GM12878 (cell line): Measurements from ENCODE around the gene AFTPH. TPM values are rescaled to one million over a fixed set of nuclear protein-coding genes. Genes with fewer than 3 reads are reported as not detected.

Experiments
- ATAC-seq: fragments of 200-7000 bp; cut with Tn5 transposase; 3 replicates; pipeline ENCODE4 v1.9.1; 2020; ENCODE audit warnings: mild to moderate bottlenecking, moderate library complexity
- BruUV-seq: library from RNA; stranded (reverse); fragments of 400-500 nt; replicated peaks from 2 replicates; lab custom pipeline; 2021; lab: Mats Ljungman, UMichigan
- CTCF ChIA-PET: fragments of 300-600 bp; sonication (Branson Sonifier 250); formaldehyde crosslinking; extraction: SDS; loops from one replicate; lab custom pipeline; 2021; ENCODE audit warnings: inconsistent platforms; lab: Yijun Ruan, JAX
- POLR2A ChIA-PET: fragments of 350-600 bp; formaldehyde crosslinking; extraction: SDS; loops from one replicate; lab custom pipeline; 2021; ENCODE audit warnings: inconsistent platforms; lab: Charles Lee
- RAD21 ChIA-PET: fragments of 300-600 bp; sonication (Branson Sonifier 250); formaldehyde crosslinking; loops from one replicate; lab custom pipeline; 2023; ENCODE audit warnings: antibody characterized with exemption; ENCODE audit not compliant: unreplicated experiment; lab: Charles Lee
- SMC1A ChIA-PET: fragments of 300-600 bp; sonication (Branson Sonifier 250); formaldehyde crosslinking; loops from one replicate; lab custom pipeline; 2023; ENCODE audit not compliant: unreplicated experiment, uncharacterized antibody; lab: Charles Lee
- DNase-seq: peaks from one replicate; pipeline ENCODE4 v3.0.0-alpha.2; 2011; ENCODE audit warnings: low read depth, low spot score
- FAIRE-seq: peaks from 3 replicates; lab custom pipeline; 2011; peaks lifted over from hg19 to GRCh38; lab: Jason Lieb, UNC
- H2AFZ ChIP-seq: 2 replicates; pipeline ENCODE4 v1.6.0; 2011; ENCODE audit warnings: low read depth, low read length, control low read depth; ENCODE audit not compliant: control insufficient read depth
- H3K27ac ChIP-seq: 2 replicates; pipeline ENCODE4 v1.5.1; 2011; ENCODE audit warnings: control low read depth; ENCODE audit not compliant: control insufficient read depth, insufficient read depth
- H3K27me3 ChIP-seq, 2 experiments: replicated peaks in 1 of 2; 2 replicates each; pipeline versions ENCODE4 v1.6.0 to v1.6.1; 2011; ENCODE audit warnings: low read length in 1 of 2; ENCODE audit not compliant: control insufficient read depth in 2 of 2, insufficient read depth in 2 of 2
- H3K36me3 ChIP-seq, 2 experiments: 2 replicates each; pipeline ENCODE4 v1.5.1; 2011; ENCODE audit warnings: low read length in 1 of 2; ENCODE audit not compliant: control insufficient read depth in 2 of 2, insufficient read depth in 2 of 2
- H3K4me1 ChIP-seq: 2 replicates; pipeline ENCODE4 v1.6.1; 2011; ENCODE audit warnings: mild to moderate bottlenecking, low read length, moderate library complexity, mixed read lengths; ENCODE audit not compliant: control insufficient read depth, insufficient read depth
- H3K4me2 ChIP-seq: 2 replicates; pipeline ENCODE4 v1.6.0; 2011; ENCODE audit warnings: control low read depth; ENCODE audit not compliant: control insufficient read depth, insufficient read depth
- H3K4me3 ChIP-seq: fragments of 200-600 bp; sonication (generic); 2 replicates; pipeline ENCODE4 v1.5.1; 2016
- H3K79me2 ChIP-seq: 2 replicates; pipeline ENCODE4 v1.6.0; 2011; ENCODE audit warnings: low read length; ENCODE audit not compliant: control insufficient read depth, insufficient read depth
- H3K9ac ChIP-seq: 2 replicates; pipeline ENCODE4 v1.8.0; 2011; ENCODE audit warnings: low read length, control low read depth, mixed read lengths; ENCODE audit not compliant: control insufficient read depth, insufficient read depth
- H3K9me3 ChIP-seq: replicated peaks from 3 replicates; pipeline ENCODE4 v1.5.1; 2011; ENCODE audit warnings: mild to moderate bottlenecking, low read length; ENCODE audit not compliant: control insufficient read depth, insufficient read depth
- H4K20me1 ChIP-seq: 2 replicates; pipeline ENCODE4 v1.6.0; 2011; ENCODE audit not compliant: control insufficient read depth, insufficient read depth
- BHLHE40 ChIP-seq, 2 experiments: fragments of 450-650 bp in 1 of 2; IDR thresholded peaks; 2 replicates each; pipeline ENCODE4 v1.6.1; 2011 to 2017; ENCODE audit warnings: low read depth in 2 of 2, borderline replicate concordance in 1 of 2, improper control_type of control experiment in 1 of 2, low read length in 1 of 2, mild to moderate bottlenecking in 1 of 2
- CHD2 ChIP-seq: IDR thresholded peaks from 2 replicates; pipeline ENCODE4 v1.6.1; 2011; ENCODE audit warnings: low read depth, low read length, improper control_type of control experiment, borderline replicate concordance
- EED ChIP-seq: sonication (generic); IDR thresholded peaks from 2 replicates; pipeline ENCODE4 v1.6.1; 2016; ENCODE audit warnings: antibody characterized with exemption, low read depth
- EGR1 ChIP-seq, 2 experiments: IDR thresholded peaks; 1 replicate in 1 of 2; 2 replicates in 1 of 2; pipeline ENCODE4 v1.6.1; 2011 to 2012; ENCODE audit warnings: low read depth in 2 of 2, low read length in 2 of 2, borderline replicate concordance in 1 of 2, mild to moderate bottlenecking in 1 of 2, moderate library complexity in 1 of 2
- FOXK2 ChIP-seq: fragments of 450-650 bp; IDR thresholded peaks from 2 replicates; pipeline ENCODE4 v1.6.1; 2017; ENCODE audit warnings: mild to moderate bottlenecking, moderate library complexity
- HDAC2 ChIP-seq: fragments of 200-600 bp; sonication (generic); IDR thresholded peaks from 2 replicates; pipeline ENCODE4 v1.6.1; 2017
- LARP7 ChIP-seq: fragments of 450-650 bp; IDR thresholded peaks from 2 replicates; pipeline ENCODE4 v1.6.1; 2017; ENCODE audit warnings: mild to moderate bottlenecking
- NBN ChIP-seq: fragments of 450-650 bp; IDR thresholded peaks from 2 replicates; pipeline ENCODE4 v1.6.1; 2016
- NFIC ChIP-seq: IDR thresholded peaks from 2 replicates; pipeline ENCODE4 v1.6.1; 2012; ENCODE audit warnings: low read depth, mild to moderate bottlenecking, inconsistent platforms, low read length, moderate library complexity
- NR2C1 ChIP-seq: fragments of 450-650 bp; IDR thresholded peaks from 2 replicates; pipeline ENCODE4 v1.6.1; 2017; ENCODE audit warnings: antibody characterized with exemption, mild to moderate bottlenecking, moderate library complexity
- POLR2A ChIP-seq: IDR thresholded peaks from 2 replicates; pipeline ENCODE4 v1.6.1; 2011; ENCODE audit warnings: low read depth, mild to moderate bottlenecking, low read length
- POLR2AphosphoS5 ChIP-seq: IDR thresholded peaks from 2 replicates; pipeline ENCODE4 v1.6.1; 2011; ENCODE audit warnings: mild to moderate bottlenecking, low read length, inconsistent platforms
- RFX5 ChIP-seq: IDR thresholded peaks from 2 replicates; pipeline ENCODE4 v1.6.1; 2011; ENCODE audit warnings: low read depth, low read length, improper control_type of control experiment
- SRF ChIP-seq, 2 experiments: IDR thresholded peaks; 2 replicates each; pipeline ENCODE4 v1.6.1; 2011; ENCODE audit warnings: low read depth in 2 of 2, low read length in 2 of 2, mild to moderate bottlenecking in 1 of 2, moderate library complexity in 1 of 2
- ZNF24 ChIP-seq: fragments of 450-650 bp; IDR thresholded peaks from 2 replicates; pipeline ENCODE4 v1.6.1; 2017; ENCODE audit warnings: antibody characterized with exemption, mild to moderate bottlenecking
- WGBS: methylation state at CpG from one replicate; pipeline ENCODE4 v1.1.6; 2016; ENCODE audit warnings: low lambda C conversion rate; ENCODE audit not compliant: insufficient replicate concordance, insufficient coverage; ENCODE audit errors: missing lambda C conversion rate; 5-methylcytosine and 5-hydroxymethylcytosine counted together
- in situ Hi-C: fragments of 300-500 bp; cut with MboI; formaldehyde crosslinking; loops from 9 replicates; pipeline ENCODE4 v1.14.3; 2018; ENCODE audit warnings: mixed read lengths
- intact Hi-C: fragments of 100-400 bp; cut with micrococcal nuclease; formaldehyde crosslinking; loops from one replicate; pipeline ENCODE4 v1.14.2; 2022; ENCODE audit not compliant: unreplicated experiment
- polyA plus RNA-seq, 11 experiments: library from polyadenylated mRNA; depleted of rRNA in 4 of 11; unstranded in 6 of 11; stranded (reverse) in 5 of 11; fragments of >200 nt; fragmentation: Nextera tagmentation in 4 of 11; fragmentation: Illumina TruSeq in 1 of 11; extraction: Ambion mirVana in 4 of 11; extraction: Trizol in 1 of 11; gene quantifications; 1 replicate in 1 of 11; 2 replicates in 10 of 11; pipeline versions ENCODE4 v1.2.1 to v1.2.3, GENCODE V29; 2011 to 2016; ENCODE audit warnings: inconsistent platforms in 2 of 11, missing spikeins in 2 of 11, low read depth in 1 of 11
- total RNA-seq, 4 experiments: library from RNA; depleted of rRNA in 3 of 4; stranded (reverse); fragments of >200 nt in 3 of 4; fragmentation: Illumina TruSeq in 1 of 4; extraction: Trizol in 1 of 4; gene quantifications; 2 replicates each; pipeline versions ENCODE4 v1.2.1 to v1.2.3, GENCODE V29; 2013 to 2021
- TF ChIP-seq, protein P1 (sequence below): IDR thresholded peaks from 2 replicates; pipeline ENCODE4 v1.6.1; 2012; ENCODE audit warnings: low read depth, low read length, improper control_type of control experiment
- TF ChIP-seq, protein P2 (sequence below): fragments of 450-650 bp; IDR thresholded peaks from 2 replicates; pipeline ENCODE4 v1.6.1; 2017; ENCODE audit warnings: low read depth, mild to moderate bottlenecking, moderate library complexity

The AFTPH gene
- total and polyA plus RNA-seq, 10 of the 15 experiments (the other 5 are each of a cell fraction or from before 2014, with no cell fraction given): 25.6 to 77.3 (median 39.5) TPM

DNA sequence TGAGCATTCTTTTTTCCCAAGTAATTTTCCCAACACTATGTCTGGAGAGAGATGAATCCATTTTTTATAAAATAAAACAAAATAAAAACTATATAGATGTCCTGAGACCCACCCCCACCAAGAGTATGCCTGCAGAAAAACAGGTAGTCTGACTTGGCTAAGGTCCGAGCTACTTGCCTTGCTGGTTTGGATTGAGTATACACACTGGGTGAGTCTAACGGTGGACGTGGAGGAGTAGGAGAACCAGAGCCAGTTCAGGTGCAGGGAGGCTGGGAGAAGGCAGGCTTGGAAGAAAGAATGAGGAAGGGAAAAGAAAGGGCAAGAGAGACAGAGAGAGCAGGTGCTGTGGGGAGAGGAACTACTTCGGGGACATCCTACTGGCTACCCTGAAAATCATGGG lies 21.3 kb upstream of the AFTPH start:
- RAD21 ChIA-PET: no interaction called here
- Histone ChIP-seq H3K4me3 (no peak overlapping the region), H4K20me1 (no peaks in the 10 kb centered on the region), H3K9me3 (no peaks in the 10 kb centered on the region), H3K4me1 (no peaks in the 10 kb centered on the region), H3K9ac (no peak overlapping the region), H3K27ac (no peak overlapping the region), H3K79me2 (no peaks in the 10 kb centered on the region), H3K36me3 (no peaks in the 10 kb centered on the region), H2AFZ (no peak overlapping the region), H3K27me3 (peaks cover 0 to 3% of the 10 kb centered on the region in 2 experiments), H3K4me2 (no peak overlapping the region)
- intact Hi-C loops (no loop called here), in situ Hi-C loops (no loop called here)
- POLR2A ChIA-PET: no interaction called here
- CTCF ChIA-PET: interaction anchor here (1.4 to 1.5 kb wide), 2 partner anchors 15 to 173 kb away, joined by 3 to 4 read pairs; no protein-coding TSS in a partner anchor
- no peak for TF ChIP-seq BHLHE40 (IDR thresholded peaks at IDR 0.05; ENCODE audit: borderline replicate concordance in 1 of 2, low read depth in 2 of 2, low read length in 1 of 2)
- TF ChIP-seq, protein P1, sequence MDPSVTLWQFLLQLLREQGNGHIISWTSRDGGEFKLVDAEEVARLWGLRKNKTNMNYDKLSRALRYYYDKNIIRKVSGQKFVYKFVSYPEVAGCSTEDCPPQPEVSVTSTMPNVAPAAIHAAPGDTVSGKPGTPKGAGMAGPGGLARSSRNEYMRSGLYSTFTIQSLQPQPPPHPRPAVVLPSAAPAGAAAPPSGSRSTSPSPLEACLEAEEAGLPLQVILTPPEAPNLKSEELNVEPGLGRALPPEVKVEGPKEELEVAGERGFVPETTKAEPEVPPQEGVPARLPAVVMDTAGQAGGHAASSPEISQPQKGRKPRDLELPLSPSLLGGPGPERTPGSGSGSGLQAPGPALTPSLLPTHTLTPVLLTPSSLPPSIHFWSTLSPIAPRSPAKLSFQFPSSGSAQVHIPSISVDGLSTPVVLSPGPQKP: no peak
- no peak for TF ChIP-seq POLR2AphosphoS5
- no peak for TF ChIP-seq EGR1 (IDR thresholded peaks at IDR 0.05; ENCODE audit: borderline replicate concordance in 1 of 2, low read depth in 2 of 2, low read length in 2 of 2)
- no peak for TF ChIP-seq LARP7
- no peak for TF ChIP-seq RFX5
- no peak for TF ChIP-seq FOXK2
- no peak for TF ChIP-seq SRF (IDR thresholded peaks at IDR 0.05; ENCODE audit: low read depth in 2 of 2, low read length in 2 of 2)
- no peak for TF ChIP-seq NFIC
- no peak for TF ChIP-seq ZNF24
- no peak for TF ChIP-seq POLR2A
- TF ChIP-seq NR2C1: no peak
- no peak for TF ChIP-seq CHD2
- TF ChIP-seq NBN: no peak
- no peak for TF ChIP-seq HDAC2
- TF ChIP-seq EED: no peak
- TF ChIP-seq, protein P2, sequence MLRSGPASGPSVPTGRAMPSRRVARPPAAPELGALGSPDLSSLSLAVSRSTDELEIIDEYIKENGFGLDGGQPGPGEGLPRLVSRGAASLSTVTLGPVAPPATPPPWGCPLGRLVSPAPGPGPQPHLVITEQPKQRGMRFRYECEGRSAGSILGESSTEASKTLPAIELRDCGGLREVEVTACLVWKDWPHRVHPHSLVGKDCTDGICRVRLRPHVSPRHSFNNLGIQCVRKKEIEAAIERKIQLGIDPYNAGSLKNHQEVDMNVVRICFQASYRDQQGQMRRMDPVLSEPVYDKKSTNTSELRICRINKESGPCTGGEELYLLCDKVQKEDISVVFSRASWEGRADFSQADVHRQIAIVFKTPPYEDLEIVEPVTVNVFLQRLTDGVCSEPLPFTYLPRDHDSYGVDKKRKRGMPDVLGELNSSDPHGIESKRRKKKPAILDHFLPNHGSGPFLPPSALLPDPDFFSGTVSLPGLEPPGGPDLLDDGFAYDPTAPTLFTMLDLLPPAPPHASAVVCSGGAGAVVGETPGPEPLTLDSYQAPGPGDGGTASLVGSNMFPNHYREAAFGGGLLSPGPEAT: no peak
- no TSS peak for BruUV-seq
- ATAC-seq: no peak
- 37% methylated on average over 4 of the region's 4 CpGs for WGBS
- SMC1A ChIA-PET: interaction anchor here (1.3 to 1.4 kb wide), 2 partner anchors 92 to 115 kb away, joined by 3 read pairs; no protein-coding TSS in a partner anchor
- FAIRE-seq: no peak
- DNase-seq: no peak
